K562 (cell line): ENCODE results near the gene DYNLT2. TPM values are rescaled to one million over a fixed set of nuclear protein-coding genes. Genes with fewer than 3 reads are reported as not detected.

Experiments used
- ARID3B ChIP-seq: fragments of 250-450 bp; sonication (Bioruptor Pico); IDR thresholded peaks from 2 replicates; pipeline ENCODE4 v1.4.0; 2020; ENCODE audit warnings: borderline replicate concordance
- ATF7 ChIP-seq: fragments of 450-650 bp; IDR thresholded peaks from 2 replicates; pipeline ENCODE4 v1.7.1; 2014; ENCODE audit warnings: mild to moderate bottlenecking, moderate library complexity
- ELF1 ChIP-seq: fragments of 200-800 bp; sonication (Bioruptor generic); IDR thresholded peaks from 2 replicates; pipeline ENCODE4 v1.6.1; 2016; ENCODE audit warnings: missing genetic modification characterization, missing compliant biosample characterization
- FOXJ3 ChIP-seq: sonication (generic); formaldehyde crosslinking; IDR thresholded peaks from 2 replicates; pipeline ENCODE4 v1.4.0; 2020; ENCODE audit warnings: mild to moderate bottlenecking, missing genetic modification reagents
- FOXP1 ChIP-seq: sonication (generic); formaldehyde crosslinking; IDR thresholded peaks from 2 replicates; pipeline ENCODE4 v1.8.0; 2022; ENCODE audit warnings: mild to moderate bottlenecking, missing genetic modification reagents
- HDAC3 ChIP-seq: fragments of 450-650 bp; IDR thresholded peaks from 2 replicates; pipeline ENCODE4 v1.6.1; 2018; ENCODE audit warnings: borderline replicate concordance, mild to moderate bottlenecking, moderate library complexity; ENCODE audit not compliant: partially characterized antibody
- MAFF ChIP-seq: IDR thresholded peaks from 2 replicates; pipeline ENCODE4 v1.6.1; 2012; ENCODE audit warnings: low read length, improper control_type of control experiment
- RUNX1 ChIP-seq: sonication (generic); IDR thresholded peaks from 2 replicates; pipeline ENCODE4 v1.6.1; 2016; ENCODE audit warnings: antibody characterized with exemption, low read depth
- TSC22D4 ChIP-seq: fragments of 450-650 bp; IDR thresholded peaks from 2 replicates; pipeline ENCODE4 v1.6.1; 2016; ENCODE audit warnings: missing genetic modification characterization, missing biosample characterization, control low read depth
- ZBED1 ChIP-seq: IDR thresholded peaks from 2 replicates; pipeline ENCODE4 v1.6.1; 2014
- ZNF197 ChIP-seq: fragments of 200-800 bp; sonication (Bioruptor generic); IDR thresholded peaks from 2 replicates; pipeline ENCODE4 v1.6.1; 2016; ENCODE audit warnings: low read depth, missing genetic modification characterization, missing compliant biosample characterization
- ZNF217 ChIP-seq: sonication (generic); formaldehyde crosslinking; IDR thresholded peaks from 2 replicates; pipeline ENCODE4 v1.8.0; 2022; ENCODE audit warnings: mild to moderate bottlenecking, missing genetic modification reagents
- ZNF263 ChIP-seq: sonication (generic); formaldehyde crosslinking; IDR thresholded peaks from 2 replicates; pipeline ENCODE4 v1.8.0; 2022; ENCODE audit warnings: mild to moderate bottlenecking, missing genetic modification reagents, borderline replicate concordance
- ZNF3 ChIP-seq: fragments of 250-450 bp; sonication (Bioruptor Pico); IDR thresholded peaks from 2 replicates; pipeline ENCODE4 v1.5.0; 2021; ENCODE audit warnings: mild to moderate bottlenecking, moderate library complexity
- polyA plus RNA-seq, 8 experiments: library from polyadenylated mRNA; depleted of rRNA in 4 of 8; stranded (reverse) in 5 of 8; unstranded in 3 of 8; fragments of >200 nt; fragmentation: Nextera tagmentation in 2 of 8; fragmentation: Illumina TruSeq in 1 of 8; extraction: Ambion mirVana in 2 of 8; extraction: Trizol in 1 of 8; gene quantifications; 2 replicates each; pipeline versions ENCODE4 v1.2.1 to v1.2.3, GENCODE V29; 2011 to 2014; ENCODE audit warnings: inconsistent platforms in 1 of 8, missing spikeins in 1 of 8
- total RNA-seq, 7 experiments: library from RNA; depleted of rRNA in 6 of 7; stranded (reverse); fragments of >200 nt in 6 of 7; fragmentation: Illumina TruSeq in 2 of 7; extraction: Trizol in 2 of 7; gene quantifications; 2 replicates each; pipeline versions ENCODE4 v1.2.1 to v1.2.3, GENCODE V29; 2011 to 2021; ENCODE audit warnings: low replicate concordance in 1 of 7
- TF ChIP-seq, protein P1 (sequence below): fragments of 450-650 bp; IDR thresholded peaks from 2 replicates; pipeline ENCODE4 v1.6.1; 2018; ENCODE audit not compliant: partially characterized antibody
- TF ChIP-seq, protein P2 (sequence below): sonication (generic); formaldehyde crosslinking; IDR thresholded peaks from 2 replicates; pipeline ENCODE4 v1.8.1; 2023; ENCODE audit warnings: mild to moderate bottlenecking, missing genetic modification reagents
- TF ChIP-seq, protein P3 (sequence below): fragments of 450-650 bp; IDR thresholded peaks from 2 replicates; pipeline ENCODE4 v1.6.1; 2018; ENCODE audit warnings: mild to moderate bottlenecking, low read depth; ENCODE audit not compliant: partially characterized antibody

The DYNLT2 gene
- total and polyA plus RNA-seq, 9 of the 15 experiments (the other 6 are each of a cell fraction or from before 2014, with no cell fraction given) = 2.0 to 12.8 (median 6.3) TPM

- TF ChIP-seq, protein P1, sequence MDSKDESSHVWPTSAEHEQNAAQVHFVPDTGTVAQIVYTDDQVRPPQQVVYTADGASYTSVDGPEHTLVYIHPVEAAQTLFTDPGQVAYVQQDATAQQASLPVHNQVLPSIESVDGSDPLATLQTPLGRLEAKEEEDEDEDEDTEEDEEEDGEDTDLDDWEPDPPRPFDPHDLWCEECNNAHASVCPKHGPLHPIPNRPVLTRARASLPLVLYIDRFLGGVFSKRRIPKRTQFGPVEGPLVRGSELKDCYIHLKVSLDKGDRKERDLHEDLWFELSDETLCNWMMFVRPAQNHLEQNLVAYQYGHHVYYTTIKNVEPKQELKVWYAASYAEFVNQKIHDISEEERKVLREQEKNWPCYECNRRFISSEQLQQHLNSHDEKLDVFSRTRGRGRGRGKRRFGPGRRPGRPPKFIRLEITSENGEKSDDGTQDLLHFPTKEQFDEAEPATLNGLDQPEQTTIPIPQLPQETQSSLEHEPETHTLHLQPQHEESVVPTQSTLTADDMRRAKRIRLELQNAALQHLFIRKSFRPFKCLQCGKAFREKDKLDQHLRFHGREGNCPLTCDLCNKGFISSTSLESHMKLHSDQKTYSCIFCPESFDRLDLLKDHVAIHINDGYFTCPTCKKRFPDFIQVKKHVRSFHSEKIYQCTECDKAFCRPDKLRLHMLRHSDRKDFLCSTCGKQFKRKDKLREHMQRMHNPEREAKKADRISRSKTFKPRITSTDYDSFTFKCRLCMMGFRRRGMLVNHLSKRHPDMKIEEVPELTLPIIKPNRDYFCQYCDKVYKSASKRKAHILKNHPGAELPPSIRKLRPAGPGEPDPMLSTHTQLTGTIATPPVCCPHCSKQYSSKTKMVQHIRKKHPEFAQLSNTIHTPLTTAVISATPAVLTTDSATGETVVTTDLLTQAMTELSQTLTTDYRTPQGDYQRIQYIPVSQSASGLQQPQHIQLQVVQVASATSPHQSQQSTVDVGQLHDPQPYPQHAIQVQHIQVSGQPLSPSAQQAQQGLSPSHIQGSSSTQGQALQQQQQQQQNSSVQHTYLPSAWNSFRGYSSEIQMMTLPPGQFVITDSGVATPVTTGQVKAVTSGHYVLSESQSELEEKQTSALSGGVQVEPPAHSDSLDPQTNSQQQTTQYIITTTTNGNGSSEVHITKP = peak; percentile 39
- TF ChIP-seq RUNX1 = peak; percentile 24; the same call in 1 of the 2 replicates
- TF ChIP-seq, protein P2, sequence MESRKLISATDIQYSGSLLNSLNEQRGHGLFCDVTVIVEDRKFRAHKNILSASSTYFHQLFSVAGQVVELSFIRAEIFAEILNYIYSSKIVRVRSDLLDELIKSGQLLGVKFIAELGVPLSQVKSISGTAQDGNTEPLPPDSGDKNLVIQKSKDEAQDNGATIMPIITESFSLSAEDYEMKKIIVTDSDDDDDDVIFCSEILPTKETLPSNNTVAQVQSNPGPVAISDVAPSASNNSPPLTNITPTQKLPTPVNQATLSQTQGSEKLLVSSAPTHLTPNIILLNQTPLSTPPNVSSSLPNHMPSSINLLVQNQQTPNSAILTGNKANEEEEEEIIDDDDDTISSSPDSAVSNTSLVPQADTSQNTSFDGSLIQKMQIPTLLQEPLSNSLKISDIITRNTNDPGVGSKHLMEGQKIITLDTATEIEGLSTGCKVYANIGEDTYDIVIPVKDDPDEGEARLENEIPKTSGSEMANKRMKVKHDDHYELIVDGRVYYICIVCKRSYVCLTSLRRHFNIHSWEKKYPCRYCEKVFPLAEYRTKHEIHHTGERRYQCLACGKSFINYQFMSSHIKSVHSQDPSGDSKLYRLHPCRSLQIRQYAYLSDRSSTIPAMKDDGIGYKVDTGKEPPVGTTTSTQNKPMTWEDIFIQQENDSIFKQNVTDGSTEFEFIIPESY = peak; percentile 7; the same call in 1 of the 2 replicates
- TF ChIP-seq ZNF197 (CRISPR knock-in tag) = no peak
- no peak for TF ChIP-seq FOXJ3 (CRISPR knock-in tag)
- TF ChIP-seq ZNF217 = no peak
- TF ChIP-seq ZBED1 = no peak
- TF ChIP-seq, protein P3, sequence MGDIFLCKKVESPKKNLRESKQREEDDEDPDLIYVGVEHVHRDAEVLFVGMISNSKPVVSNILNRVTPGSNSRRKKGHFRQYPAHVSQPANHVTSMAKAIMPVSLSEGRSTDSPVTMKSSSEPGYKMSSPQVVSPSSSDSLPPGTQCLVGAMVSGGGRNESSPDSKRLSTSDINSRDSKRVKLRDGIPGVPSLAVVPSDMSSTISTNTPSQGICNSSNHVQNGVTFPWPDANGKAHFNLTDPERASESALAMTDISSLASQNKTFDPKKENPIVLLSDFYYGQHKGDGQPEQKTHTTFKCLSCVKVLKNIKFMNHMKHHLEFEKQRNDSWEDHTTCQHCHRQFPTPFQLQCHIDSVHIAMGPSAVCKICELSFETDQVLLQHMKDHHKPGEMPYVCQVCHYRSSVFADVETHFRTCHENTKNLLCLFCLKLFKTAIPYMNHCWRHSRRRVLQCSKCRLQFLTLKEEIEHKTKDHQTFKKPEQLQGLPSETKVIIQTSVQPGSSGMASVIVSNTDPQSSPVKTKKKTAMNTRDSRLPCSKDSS = no peak
- TF ChIP-seq ATF7 = peak; percentile 89
- TF ChIP-seq HDAC3 = no peak
- TF ChIP-seq TSC22D4 (tag) = no peak
- TF ChIP-seq ARID3B (CRISPR knock-in tag) = no peak
- TF ChIP-seq ELF1 = peak; percentile 99
- no peak for TF ChIP-seq MAFF
- TF ChIP-seq FOXP1 (CRISPR knock-in tag) = peak; percentile 98
- TF ChIP-seq ZNF3 (CRISPR knock-in tag) = no peak
- TF ChIP-seq ZNF263 (CRISPR knock-in tag) = peak; percentile 70; the same call in 1 of the 2 replicates
Observed at GRCh38 chr6:169751242-169752073, at the start of gene DYNLT2, which contains the start of gene ERMARD (continued).
